DND-41 (cell line): Measurements from ENCODE around the gene ACACA.
"Not testable (repeated sequence)": the region's sequence is repeated elsewhere in the genome, so short reads cannot be mapped to it uniquely, and the experiment has no call there.

Source experiments
- CTCF ChIP-seq: IDR thresholded peaks from 2 replicates; pipeline ENCODE4 v1.5.1; 2012; ENCODE audit warnings: borderline replicate concordance, low read length, moderate library complexity, mild to moderate bottlenecking; ENCODE audit not compliant: poor library complexity, severe bottlenecking; ENCODE audit errors: extremely low read depth
- EZH2 ChIP-seq: IDR thresholded peaks from 3 replicates; pipeline ENCODE4 v1.6.1; 2012; ENCODE audit warnings: borderline replicate concordance, low read depth, mild to moderate bottlenecking, moderate library complexity, low read length, inconsistent platforms; ENCODE audit not compliant: severe bottlenecking

DNA sequence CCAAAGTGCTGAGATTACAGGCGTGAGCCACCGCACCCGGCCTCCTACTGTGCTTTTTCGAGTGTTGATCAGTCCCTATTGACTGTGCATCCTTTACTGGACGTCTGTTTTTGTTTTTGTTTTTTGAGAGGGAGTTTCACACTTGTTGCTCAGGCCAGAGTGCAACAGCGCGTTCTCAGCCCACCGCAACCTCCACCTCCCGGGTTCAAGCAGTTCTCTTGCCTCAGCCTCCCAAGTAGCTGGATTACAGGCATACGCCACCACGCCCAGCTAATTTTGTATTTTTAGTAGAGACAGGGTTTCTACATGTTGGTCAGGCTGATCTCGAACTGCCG lies 1.5 kb upstream of the ACACA start:
- TF ChIP-seq CTCF, EZH2: not testable (repeated sequence)
